ENCODE results near the gene AGMO.

AGMO gene

DNA sequence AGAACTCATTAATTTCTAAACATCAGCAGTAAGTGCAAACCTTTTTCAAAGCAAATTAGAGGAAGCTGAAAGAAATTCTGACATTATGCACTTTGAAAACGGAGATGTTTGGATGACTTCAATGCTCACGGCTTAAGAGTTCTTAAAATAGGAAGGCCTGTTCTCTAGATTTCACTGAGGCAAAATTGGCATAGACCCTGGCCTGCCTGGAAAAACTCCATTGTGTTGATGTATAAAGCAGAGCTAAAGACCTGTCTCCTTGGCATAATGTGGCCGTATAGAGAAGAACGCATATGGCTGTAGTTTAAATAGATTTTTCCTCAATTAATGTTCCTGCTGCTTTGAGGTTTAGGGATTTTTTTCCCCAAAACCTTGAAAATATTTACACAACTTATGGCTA, 24.5 kb upstream of the AGMO start:
- TF ChIP-seq, protein P1, sequence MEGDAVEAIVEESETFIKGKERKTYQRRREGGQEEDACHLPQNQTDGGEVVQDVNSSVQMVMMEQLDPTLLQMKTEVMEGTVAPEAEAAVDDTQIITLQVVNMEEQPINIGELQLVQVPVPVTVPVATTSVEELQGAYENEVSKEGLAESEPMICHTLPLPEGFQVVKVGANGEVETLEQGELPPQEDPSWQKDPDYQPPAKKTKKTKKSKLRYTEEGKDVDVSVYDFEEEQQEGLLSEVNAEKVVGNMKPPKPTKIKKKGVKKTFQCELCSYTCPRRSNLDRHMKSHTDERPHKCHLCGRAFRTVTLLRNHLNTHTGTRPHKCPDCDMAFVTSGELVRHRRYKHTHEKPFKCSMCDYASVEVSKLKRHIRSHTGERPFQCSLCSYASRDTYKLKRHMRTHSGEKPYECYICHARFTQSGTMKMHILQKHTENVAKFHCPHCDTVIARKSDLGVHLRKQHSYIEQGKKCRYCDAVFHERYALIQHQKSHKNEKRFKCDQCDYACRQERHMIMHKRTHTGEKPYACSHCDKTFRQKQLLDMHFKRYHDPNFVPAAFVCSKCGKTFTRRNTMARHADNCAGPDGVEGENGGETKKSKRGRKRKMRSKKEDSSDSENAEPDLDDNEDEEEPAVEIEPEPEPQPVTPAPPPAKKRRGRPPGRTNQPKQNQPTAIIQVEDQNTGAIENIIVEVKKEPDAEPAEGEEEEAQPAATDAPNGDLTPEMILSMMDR (IDR thresholded peaks at IDR 0.05; ENCODE audit: low read depth, low read length): no peak
- H3K27me3 ChIP-seq: no peaks in the 10 kb centered on the region
- no peak for DNase-seq

DNA sequence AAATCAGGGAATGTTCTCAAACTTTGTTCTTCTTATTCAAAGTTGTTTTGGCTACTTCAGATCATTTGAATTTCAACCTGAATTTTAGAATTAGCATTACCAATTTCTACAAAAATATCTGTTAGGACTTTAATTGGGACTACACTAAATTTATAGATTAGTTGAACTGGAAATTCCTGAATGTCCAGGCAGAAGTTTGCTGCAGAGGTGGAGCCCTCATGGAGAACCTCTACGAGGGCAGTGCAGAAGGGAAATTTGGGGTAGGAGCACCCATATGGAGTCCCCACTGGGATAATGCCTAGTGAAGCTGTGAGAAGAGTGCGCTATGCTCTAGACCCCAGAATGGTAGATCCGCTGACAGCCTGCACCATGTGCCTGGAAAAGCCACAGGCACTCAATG, 22.8 kb upstream of the AGMO start:
- H3K9me3 ChIP-seq: no peaks in the 10 kb centered on the region
- no peak for DNase-seq
- TF ChIP-seq, protein P1 (IDR thresholded peaks at IDR 0.05; ENCODE audit: low read depth, low read length): no peak
- H3K36me3 ChIP-seq: no peaks in the 10 kb centered on the region
- no peaks in the 10 kb centered on the region for H3K27me3 ChIP-seq
- H3K4me1 ChIP-seq: no peaks in the 10 kb centered on the region
- H3K4me3 ChIP-seq (ENCODE audit: low read depth, low read length): no peak overlapping the region

More for the DNA sequence above, 24.5 kb upstream of the AGMO start:
- Histone ChIP-seq H3K9me3 (no peaks in the 10 kb centered on the region), H3K4me1 (no peaks in the 10 kb centered on the region), H3K36me3 (no peaks in the 10 kb centered on the region), H3K4me3 (ENCODE audit: low read depth, low read length) (no peak overlapping the region)

DNA sequence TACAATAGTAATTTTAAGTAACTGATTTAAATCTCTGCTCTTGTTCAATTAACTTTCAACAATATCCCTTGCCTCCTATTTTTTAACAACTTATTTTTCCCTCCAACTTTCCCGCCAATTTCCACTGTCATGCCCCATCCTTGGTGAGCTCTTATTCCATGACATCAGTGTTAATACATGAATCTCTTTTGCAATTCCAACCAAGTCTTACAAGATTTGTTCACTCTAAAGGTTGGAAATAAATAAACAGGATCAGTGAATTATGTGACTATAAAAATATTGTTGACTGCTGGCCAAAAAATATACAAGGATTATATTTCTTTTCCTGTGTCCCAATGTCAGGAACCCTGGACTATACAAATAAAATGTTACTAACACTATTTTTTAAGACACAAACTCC, 21.0 kb upstream of the AGMO start:
- DNase-seq: no peak

DNA sequence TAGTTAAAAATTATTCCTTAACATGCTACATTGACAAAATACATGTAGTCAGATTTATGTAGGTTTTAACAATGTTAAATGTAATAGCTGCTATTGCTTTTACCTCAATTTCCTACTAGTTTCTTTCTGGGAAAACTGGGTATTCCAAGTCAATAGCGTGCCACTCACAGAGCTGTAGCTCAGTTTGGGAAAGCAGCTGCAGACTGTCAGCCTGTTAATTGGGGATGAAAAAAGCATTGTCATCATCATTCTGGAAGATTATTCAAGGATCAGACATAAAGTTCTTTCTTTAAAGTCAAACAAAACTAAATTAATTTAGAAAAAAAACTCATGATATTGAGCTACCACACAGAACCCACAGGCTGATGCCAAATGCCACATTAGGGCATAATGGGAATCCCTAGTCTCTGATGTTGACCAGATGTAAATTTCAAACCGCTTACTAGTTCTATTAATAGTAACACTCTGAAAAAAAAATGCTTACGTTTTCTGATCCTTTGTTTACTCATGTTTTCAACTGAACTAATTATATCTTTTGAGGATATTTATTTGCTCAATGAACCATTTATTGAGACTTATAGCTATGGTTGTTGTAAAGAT, 19.6 kb upstream of the AGMO start:
- H3K4me3 ChIP-seq (ENCODE audit: low read depth, low read length): no peak overlapping the region
- H3K27me3 ChIP-seq: no peaks in the 10 kb centered on the region
- no peaks in the 10 kb centered on the region for H3K36me3 ChIP-seq
- TF ChIP-seq, protein P1 (IDR thresholded peaks at IDR 0.05; ENCODE audit: low read depth, low read length): no peak
- no peak for DNase-seq
- H3K4me1 ChIP-seq: no peaks in the 10 kb centered on the region
- no peaks in the 10 kb centered on the region for H3K9me3 ChIP-seq

More for the DNA sequence above, 21.0 kb upstream of the AGMO start:
- Histone ChIP-seq H3K4me1 (no peaks in the 10 kb centered on the region), H3K27me3 (no peaks in the 10 kb centered on the region), H3K36me3 (no peaks in the 10 kb centered on the region), H3K9me3 (no peaks in the 10 kb centered on the region), H3K4me3 (ENCODE audit: low read depth, low read length) (no peak overlapping the region)
- TF ChIP-seq, protein P1 (IDR thresholded peaks at IDR 0.05; ENCODE audit: low read depth, low read length): no peak

DNA sequence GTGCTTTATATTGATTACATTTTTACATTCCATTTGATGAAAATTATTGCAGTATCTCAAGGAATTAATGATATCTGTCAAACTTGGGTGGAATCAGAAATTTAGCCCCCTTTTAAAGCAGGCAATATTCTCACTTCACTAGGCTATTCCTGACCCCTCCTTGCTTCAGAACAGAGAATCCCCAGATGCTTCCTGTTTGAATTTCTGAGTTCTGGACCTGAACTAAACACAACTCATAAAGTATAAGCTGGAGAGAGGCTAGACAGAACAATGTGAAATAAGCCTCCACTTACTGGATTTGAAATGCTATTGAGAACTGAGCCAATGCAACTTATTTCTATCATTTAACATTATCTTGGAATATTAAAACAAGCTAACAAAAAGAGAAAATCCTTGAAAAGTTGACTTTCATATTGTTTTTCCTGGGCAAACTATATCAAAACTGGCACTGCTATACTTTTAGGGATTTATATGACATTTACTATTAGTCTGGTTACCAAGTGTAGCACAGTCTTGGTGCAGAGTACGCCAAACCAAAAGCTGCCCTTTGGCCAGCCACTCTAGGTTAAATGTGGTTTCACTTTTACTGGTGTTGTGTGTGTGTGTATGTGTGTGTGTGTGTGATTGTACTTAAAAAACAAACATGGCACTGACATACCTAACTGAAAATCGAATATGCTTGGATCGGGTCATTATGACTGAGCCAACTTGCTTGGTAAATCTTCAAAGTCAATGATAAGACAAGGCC, 19.0 kb upstream of the AGMO start:
- Histone ChIP-seq H3K9me3 (no peaks in the 10 kb centered on the region), H3K27me3 (no peaks in the 10 kb centered on the region), H3K36me3 (no peaks in the 10 kb centered on the region), H3K4me3 (ENCODE audit: low read depth, low read length) (no peak overlapping the region), H3K4me1 (no peaks in the 10 kb centered on the region)
- no peak for DNase-seq
- TF ChIP-seq, protein P1 (IDR thresholded peaks at IDR 0.05; ENCODE audit: low read depth, low read length): no peak

DNA sequence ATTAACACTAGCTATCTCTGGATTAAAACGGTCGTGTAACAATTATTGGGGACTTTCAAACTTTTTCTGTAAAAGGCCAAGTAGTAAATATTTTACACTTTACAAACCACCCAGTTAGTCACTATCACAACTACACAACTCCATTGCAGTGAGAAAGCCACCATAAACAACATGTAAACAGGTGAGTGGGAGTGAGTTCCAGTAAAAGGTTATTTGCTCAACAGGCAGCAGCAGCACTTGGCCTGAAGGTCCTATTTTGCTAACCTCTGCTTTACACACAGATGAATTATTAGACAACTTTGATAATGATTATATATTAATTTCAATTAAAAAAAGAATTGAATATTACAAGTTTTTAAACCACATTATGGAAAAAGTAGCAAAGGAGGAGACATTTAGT, 15.8 kb upstream of the AGMO start:
- TF ChIP-seq, protein P1 (IDR thresholded peaks at IDR 0.05; ENCODE audit: low read depth, low read length): no peak
- Histone ChIP-seq H3K4me3 (ENCODE audit: low read depth, low read length) (no peak overlapping the region), H3K27me3 (no peaks in the 10 kb centered on the region), H3K9me3 (no peaks in the 10 kb centered on the region), H3K36me3 (no peaks in the 10 kb centered on the region), H3K4me1 (no peaks in the 10 kb centered on the region)
- DNase-seq: no peak

Measured in BE2C (cell line).